Lower leg skin (tissue), 4 donors: ENCODE data around the gene VPREB3. TPM values are rescaled to one million over a fixed set of nuclear protein-coding genes. Genes with fewer than 3 reads are reported as not detected.

Source experiments
- DNase-seq, 2 donors: peaks; one replicate each; pipeline ENCODE4 v3.0.0-alpha.2; 2019; ENCODE audit warnings: low spot score in 2 of 2
- H3K4me3 ChIP-seq: fragments of 200-600 bp; sonication (generic); 2 replicates; pipeline ENCODE4 v1.5.1; 2017; ENCODE audit warnings: mild to moderate bottlenecking, low read depth; ENCODE audit not compliant: poor library complexity, severe bottlenecking
- POLR2A ChIP-seq, 2 donors: fragments of 450-650 bp; IDR thresholded peaks; one replicate each; pipeline ENCODE4 v1.6.1; 2016 to 2017; ENCODE audit warnings: antibody characterized with exemption in 2 of 2, mild to moderate bottlenecking in 1 of 2, moderate library complexity in 1 of 2
- WGBS, 2 donors: methylation state at CpG; one replicate each; pipeline ENCODE4 v1.1.5; 2018; 5-methylcytosine and 5-hydroxymethylcytosine counted together
- intact Hi-C: fragments of 100-400 bp; cut with DNase I; formaldehyde crosslinking; loops from one replicate; pipeline ENCODE4 v1.15.0; 2023; ENCODE audit warnings: low total_unique reads
- total RNA-seq, 4 donors: library from RNA; depleted of rRNA; stranded (reverse); fragments of >200 nt; gene quantifications; one replicate each; pipeline ENCODE4 v1.1.0, GENCODE V29; 2016
- TF ChIP-seq, protein P1 (sequence below), 3 donors: fragments of 450-650 bp; IDR thresholded peaks; one replicate each; pipeline ENCODE4 v1.5.1; 2016; ENCODE audit warnings: antibody characterized with exemption in 3 of 3, mild to moderate bottlenecking in 3 of 3, moderate library complexity in 2 of 3

VPREB3 gene
- total RNA-seq, 4 donors from 2014 or later = not detected

- intact Hi-C loops = no loop called here
- no peak for DNase-seq
- WGBS, 2 donors = 62 to 72% methylated on average over 4 of the region's 4 CpGs
- no peak overlapping the region for H3K4me3 ChIP-seq
- no peak for TF ChIP-seq POLR2A (IDR thresholded peaks at IDR 0.05)
- TF ChIP-seq, protein P1, sequence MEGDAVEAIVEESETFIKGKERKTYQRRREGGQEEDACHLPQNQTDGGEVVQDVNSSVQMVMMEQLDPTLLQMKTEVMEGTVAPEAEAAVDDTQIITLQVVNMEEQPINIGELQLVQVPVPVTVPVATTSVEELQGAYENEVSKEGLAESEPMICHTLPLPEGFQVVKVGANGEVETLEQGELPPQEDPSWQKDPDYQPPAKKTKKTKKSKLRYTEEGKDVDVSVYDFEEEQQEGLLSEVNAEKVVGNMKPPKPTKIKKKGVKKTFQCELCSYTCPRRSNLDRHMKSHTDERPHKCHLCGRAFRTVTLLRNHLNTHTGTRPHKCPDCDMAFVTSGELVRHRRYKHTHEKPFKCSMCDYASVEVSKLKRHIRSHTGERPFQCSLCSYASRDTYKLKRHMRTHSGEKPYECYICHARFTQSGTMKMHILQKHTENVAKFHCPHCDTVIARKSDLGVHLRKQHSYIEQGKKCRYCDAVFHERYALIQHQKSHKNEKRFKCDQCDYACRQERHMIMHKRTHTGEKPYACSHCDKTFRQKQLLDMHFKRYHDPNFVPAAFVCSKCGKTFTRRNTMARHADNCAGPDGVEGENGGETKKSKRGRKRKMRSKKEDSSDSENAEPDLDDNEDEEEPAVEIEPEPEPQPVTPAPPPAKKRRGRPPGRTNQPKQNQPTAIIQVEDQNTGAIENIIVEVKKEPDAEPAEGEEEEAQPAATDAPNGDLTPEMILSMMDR (IDR thresholded peaks at IDR 0.05) = no peak
Measured at GRCh38 chr22:23789121-23789520, 34.9 kb upstream of the VPREB3 start.

- DNase-seq = no peak
- TF ChIP-seq POLR2A (IDR thresholded peaks at IDR 0.05) = no peak
- TF ChIP-seq, protein P1 (IDR thresholded peaks at IDR 0.05) = no peak
- WGBS, 2 donors = 39 to 54% methylated on average over 3 of the region's 3 CpGs
- intact Hi-C loops = no loop called here
- H3K4me3 ChIP-seq = no peak overlapping the region
Measured at GRCh38 chr22:23787910-23788309, 33.7 kb upstream of the VPREB3 start.

DNA sequence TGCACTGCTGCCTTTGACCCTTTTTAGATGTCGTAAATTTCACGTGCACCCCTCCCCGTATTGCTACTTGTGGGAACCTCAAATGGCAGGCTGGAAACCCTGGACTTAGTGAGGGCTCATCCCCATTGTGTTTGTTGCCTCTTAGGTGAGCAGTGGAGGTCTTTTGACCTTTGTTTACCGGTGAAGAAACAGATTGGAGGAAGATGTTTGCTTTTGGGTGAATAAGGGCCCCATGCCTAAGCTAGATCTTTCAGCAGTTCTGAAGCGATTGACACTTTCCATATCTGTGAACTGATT lies 33.3 kb upstream of the VPREB3 start:
- TF ChIP-seq, protein P1 (IDR thresholded peaks at IDR 0.05) = no peak
- no peak for TF ChIP-seq POLR2A (IDR thresholded peaks at IDR 0.05)
- WGBS, 2 donors = 0 to 1% methylated on average over 5 of the region's 5 CpGs
- DNase-seq = no peak
- intact Hi-C loops = no loop called here
- peak overlapping the region; percentile 78 for H3K4me3 ChIP-seq

- H3K4me3 ChIP-seq = peak within 1 kb of the TSS; percentile 78
- DNase-seq = peak; percentile 88 to 97
- intact Hi-C loops = no loop called here
- 1% methylated on average over 55 to 70 of the region's 97 CpGs for WGBS, 2 donors
- TF ChIP-seq, protein P1 (IDR thresholded peaks at IDR 0.05) = no peak
- TF ChIP-seq POLR2A (IDR thresholded peaks at IDR 0.05) = peak in 1 of 2 donors; percentile 14
Measured at GRCh38 chr22:23786752-23787599, 32.8 kb upstream of the VPREB3 start, which contains the start of gene SMARCB1. TSS of gene SMARCB1 (plus strand) at chr22:23786966. CDS start at chr22:23787170, 204 bp downstream.

DNA sequence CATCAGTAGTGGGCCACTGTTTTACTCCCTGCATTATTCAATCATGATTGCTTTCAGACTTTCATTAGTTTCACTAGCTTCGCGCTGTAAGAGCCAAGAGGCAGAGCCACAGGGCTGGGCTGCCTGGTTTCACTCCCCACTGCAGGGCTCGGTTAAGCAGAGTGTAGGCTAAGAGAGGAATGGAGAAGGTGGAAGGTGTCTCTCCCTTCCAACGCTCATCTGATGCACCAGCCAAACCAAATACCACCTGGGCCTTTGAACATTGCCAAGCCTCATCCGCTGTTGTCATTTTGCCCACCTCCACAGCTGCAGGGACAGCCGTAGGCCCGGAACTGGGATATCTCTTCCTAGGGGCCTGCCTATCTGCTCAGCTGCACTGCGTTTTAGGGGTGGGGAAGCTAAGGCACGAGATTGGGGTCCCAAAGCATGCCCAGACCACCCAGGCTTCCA lies 32.1 kb upstream of the VPREB3 start:
- 14 to 21% methylated on average over 9 of the region's 9 CpGs for WGBS, 2 donors
- no peak for DNase-seq
- no peak overlapping the region for H3K4me3 ChIP-seq
- intact Hi-C loops = no loop called here
- no peak for TF ChIP-seq POLR2A (IDR thresholded peaks at IDR 0.05)
- TF ChIP-seq, protein P1 (IDR thresholded peaks at IDR 0.05) = no peak
